Activated CD4-positive, alpha-beta T cell treated with anti-CD3 and anti-CD28 coated beads, Interleukin-2, amount 10 ng/mL, durations not matched to agents 24 days and 14 days (primary cell): ENCODE results near the gene GPR26. TPM values are rescaled to one million over a fixed set of nuclear protein-coding genes. Genes with fewer than 3 reads are reported as not detected.

Experiments
- DNase-seq: peaks from one replicate; pipeline ENCODE4 v3.0.0; 2022
- H3K27ac Mint-ChIP-seq: one replicate; pipeline ENCODE4 v1.8.0; 2022; ENCODE audit warnings: mild to moderate bottlenecking, mixed read lengths
- H3K27me3 Mint-ChIP-seq: one replicate; pipeline ENCODE4 v1.8.0; 2022; ENCODE audit warnings: mixed read lengths
- H3K36me3 Mint-ChIP-seq: one replicate; pipeline ENCODE4 v1.8.0; 2022; ENCODE audit warnings: low read depth, mild to moderate bottlenecking, mixed read lengths
- H3K4me1 Mint-ChIP-seq: one replicate; pipeline ENCODE4 v1.8.0; 2021; ENCODE audit warnings: mixed read lengths
- H3K4me3 Mint-ChIP-seq: one replicate; pipeline ENCODE4 v1.8.0; 2022; ENCODE audit warnings: mild to moderate bottlenecking, moderate library complexity, mixed read lengths
- H3K9me3 Mint-ChIP-seq: one replicate; pipeline ENCODE4 v1.8.0; 2021; ENCODE audit warnings: mixed read lengths
- intact Hi-C: fragments of 100-400 bp; cut with micrococcal nuclease; formaldehyde crosslinking; loops from one replicate; pipeline ENCODE4 v1.15.1; 2023
- total RNA-seq: library from RNA; stranded (reverse); gene quantifications from 2 replicates; pipeline ENCODE4 v1.2.3, GENCODE V29; 2022

GPR26 gene
- total RNA-seq, 1 donor from 2014 or later, result not detected

DNA sequence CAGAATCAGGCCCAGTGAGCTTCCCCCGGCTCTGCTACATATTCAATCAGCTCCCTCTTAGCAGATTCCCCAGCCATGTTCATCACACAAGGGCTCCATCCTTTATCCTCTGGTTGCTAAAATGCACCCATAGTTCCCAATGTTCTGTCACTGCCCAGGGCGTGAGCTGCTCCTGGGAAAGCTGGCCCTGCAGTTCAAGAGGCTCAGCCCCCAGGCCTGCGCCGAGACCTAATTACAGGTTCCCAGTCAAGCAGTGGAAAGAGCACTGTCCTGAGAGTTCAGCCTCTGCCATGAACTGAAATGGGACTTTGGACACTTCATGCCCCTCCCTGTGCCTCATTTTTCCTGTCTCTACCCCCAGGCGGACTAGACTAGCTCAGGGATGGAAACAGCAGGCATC lies 75.6 kb downstream of the GPR26 start:
- no peak for DNase-seq
- H3K36me3 Mint-ChIP-seq, result no peaks in the 10 kb centered on the region
- intact Hi-C loops, result no loop called here
- H3K9me3 Mint-ChIP-seq, result no peaks in the 10 kb centered on the region
- H3K27ac Mint-ChIP-seq, result no peak overlapping the region
- no peaks in the 10 kb centered on the region for H3K27me3 Mint-ChIP-seq
- no peaks in the 10 kb centered on the region for H3K4me1 Mint-ChIP-seq
- H3K4me3 Mint-ChIP-seq, result no peak overlapping the region

DNA sequence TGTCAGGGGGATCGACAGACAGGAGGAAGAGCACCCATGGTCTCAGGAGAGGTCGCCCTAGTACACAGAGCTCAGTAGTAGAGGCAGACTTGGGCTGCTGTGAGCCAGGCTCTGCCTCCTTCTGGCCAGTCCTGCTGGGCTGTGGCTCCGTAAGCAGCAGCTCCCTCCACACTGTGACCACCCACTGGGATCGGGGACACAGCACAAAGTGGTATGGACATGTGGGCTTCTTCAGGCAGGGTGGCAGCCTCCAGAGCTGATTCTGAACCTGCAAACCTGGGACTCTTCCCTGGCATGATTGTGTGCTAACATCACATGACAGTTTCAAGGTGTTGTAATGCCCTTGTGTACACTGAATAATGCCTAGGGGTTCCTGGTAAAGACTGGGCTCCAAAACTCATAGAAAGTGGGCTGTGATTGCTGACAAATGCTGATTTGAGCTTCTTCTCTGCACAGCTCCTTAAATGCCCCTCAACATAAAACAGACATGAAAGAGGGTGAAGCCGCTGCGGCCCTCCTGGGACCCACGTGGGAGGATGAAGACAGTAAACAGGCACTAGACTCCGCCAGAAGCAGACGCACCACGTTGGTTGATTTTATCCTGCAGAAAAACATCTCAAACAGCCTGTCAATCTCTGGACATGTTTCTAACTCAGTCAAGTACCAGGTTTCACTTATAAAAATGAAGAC lies 76.7 kb downstream of the GPR26 start:
- Mint-ChIP-seq H3K4me1 (no peaks in the 10 kb centered on the region), H3K27ac (no peak overlapping the region), H3K36me3 (no peaks in the 10 kb centered on the region), H3K4me3 (no peak overlapping the region), H3K27me3 (no peaks in the 10 kb centered on the region), H3K9me3 (no peaks in the 10 kb centered on the region)
- intact Hi-C loops, result no loop called here
- DNase-seq, result no peak

DNA sequence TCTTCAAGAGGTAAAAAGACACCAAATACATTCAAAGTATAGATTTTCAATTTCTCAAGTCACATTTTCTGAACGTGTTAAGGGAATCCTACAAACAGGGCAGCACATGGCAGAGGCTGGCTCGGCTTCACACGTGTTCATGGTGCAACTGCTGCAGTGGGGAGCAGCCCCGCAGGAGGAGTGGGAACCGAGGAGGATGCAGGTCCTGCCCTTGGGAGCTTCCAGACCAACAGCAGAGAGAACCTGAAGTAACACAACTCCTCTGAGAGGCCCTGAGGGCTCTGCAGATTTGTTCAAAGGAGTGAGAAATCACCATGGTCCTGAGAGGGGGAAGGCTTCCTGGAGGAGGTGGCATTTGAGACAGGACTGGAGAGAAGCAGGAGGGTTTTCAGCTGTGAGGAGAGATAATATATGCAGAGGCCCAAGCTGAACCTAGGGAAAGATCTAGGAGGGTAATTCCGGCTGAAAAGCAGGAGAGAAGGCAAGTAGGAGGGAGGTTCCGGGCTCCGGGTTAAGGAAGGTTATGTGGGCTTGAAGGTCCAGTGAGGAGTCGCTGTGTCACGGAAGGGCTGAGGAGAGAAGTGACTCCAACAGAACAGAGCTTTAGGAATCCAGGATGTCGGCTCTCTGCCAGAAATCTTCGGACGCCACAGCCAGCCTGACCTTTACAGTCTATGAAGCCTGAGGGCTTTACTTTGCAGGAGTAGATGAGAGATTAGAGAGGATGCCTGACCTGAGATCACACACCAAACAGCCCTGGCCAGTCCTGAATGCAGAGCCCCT lies 77.5 kb downstream of the GPR26 start:
- Mint-ChIP-seq H3K36me3 (no peaks in the 10 kb centered on the region), H3K4me3 (no peak overlapping the region), H3K27me3 (no peaks in the 10 kb centered on the region), H3K27ac (no peak overlapping the region), H3K9me3 (no peaks in the 10 kb centered on the region), H3K4me1 (no peaks in the 10 kb centered on the region)
- no peak for DNase-seq
- intact Hi-C loops, result no loop called here

DNA sequence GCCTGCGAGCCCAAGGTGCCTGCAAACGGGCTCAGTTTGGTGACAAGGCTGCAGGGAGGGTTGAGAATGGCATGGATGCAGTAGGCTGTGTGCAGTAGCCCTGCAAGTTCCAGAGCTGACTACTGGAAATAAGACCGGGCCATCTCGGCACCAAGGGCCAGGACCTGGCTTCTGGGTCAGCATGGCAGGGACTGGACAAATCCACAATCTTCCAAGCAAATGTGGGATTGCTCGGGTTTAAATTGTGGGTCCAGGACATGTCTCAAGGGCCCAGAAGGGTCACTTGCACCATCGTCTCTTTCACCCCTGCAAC lies 78.0 kb downstream of the GPR26 start:
- Mint-ChIP-seq H3K4me1 (no peaks in the 10 kb centered on the region), H3K36me3 (no peaks in the 10 kb centered on the region), H3K9me3 (no peaks in the 10 kb centered on the region), H3K27ac (no peak overlapping the region), H3K4me3 (no peak overlapping the region), H3K27me3 (no peaks in the 10 kb centered on the region)
- DNase-seq, result no peak
- intact Hi-C loops, result no loop called here

Other genes with a start within 250 kb of the GPR26 start
- gene CPXM2, start 225.5 kb downstream of the GPR26 start, total RNA-seq, result not detected in 2 replicates